Stimulated activated naive CD4-positive, alpha-beta T cell (primary cell): ENCODE data around the gene PAFAH2.

Experiments
- DNase-seq, 6 experiments: peaks; one replicate each; lab custom pipeline; 2025; lab: John Stamatoyannopoulos, UW

PAFAH2 gene

GRCh38 chr1:25932321-25932720, 65.5 kb downstream of the PAFAH2 start:
- no peak for DNase-seq

GRCh38 chr1:25929016-25929415, 68.8 kb downstream of the PAFAH2 start:
- DNase-seq: no peak

GRCh38 chr1:25927521-25928265, 70.2 kb downstream of the PAFAH2 start:
- no peak for DNase-seq

- DNase-seq: no peak
Observed at GRCh38 chr1:25926731-25927496, 70.9 kb downstream of the PAFAH2 start.

GRCh38 chr1:25924454-25924853, 73.4 kb downstream of the PAFAH2 start:
- no peak for DNase-seq

GRCh38 chr1:25922971-25923552, 74.8 kb downstream of the PAFAH2 start:
- peak in 1 of 6 experiments; percentile 61 for DNase-seq

- peak; percentile 35 to 60 (median 48) for DNase-seq
Observed at GRCh38 chr1:25922056-25922970, 75.5 kb downstream of the PAFAH2 start.

- no peak for DNase-seq
Observed at GRCh38 chr1:25918615-25919014, 79.2 kb downstream of the PAFAH2 start.

- peak in 2 of 6 experiments; percentile 18 to 20 for DNase-seq
Observed at GRCh38 chr1:25917996-25918395, 79.9 kb downstream of the PAFAH2 start.

GRCh38 chr1:25916460-25916859, 81.4 kb downstream of the PAFAH2 start:
- DNase-seq: no peak

GRCh38 chr1:25914074-25914995, 83.5 kb downstream of the PAFAH2 start:
- DNase-seq: no peak

GRCh38 chr1:25913206-25913605, 84.7 kb downstream of the PAFAH2 start:
- no peak for DNase-seq

- no peak for DNase-seq
Observed at GRCh38 chr1:25912076-25912831, 85.6 kb downstream of the PAFAH2 start.

- DNase-seq: no peak
Observed at GRCh38 chr1:25911162-25911561, 86.7 kb downstream of the PAFAH2 start.
